ENCODE measurements around the gene FGFR2. TPM values are rescaled to one million over a fixed set of nuclear protein-coding genes. Genes with fewer than 3 reads are reported as not detected.

The FGFR2 gene
- total RNA-seq, 1 donor from 2014 or later: 11.8 TPM

DNA sequence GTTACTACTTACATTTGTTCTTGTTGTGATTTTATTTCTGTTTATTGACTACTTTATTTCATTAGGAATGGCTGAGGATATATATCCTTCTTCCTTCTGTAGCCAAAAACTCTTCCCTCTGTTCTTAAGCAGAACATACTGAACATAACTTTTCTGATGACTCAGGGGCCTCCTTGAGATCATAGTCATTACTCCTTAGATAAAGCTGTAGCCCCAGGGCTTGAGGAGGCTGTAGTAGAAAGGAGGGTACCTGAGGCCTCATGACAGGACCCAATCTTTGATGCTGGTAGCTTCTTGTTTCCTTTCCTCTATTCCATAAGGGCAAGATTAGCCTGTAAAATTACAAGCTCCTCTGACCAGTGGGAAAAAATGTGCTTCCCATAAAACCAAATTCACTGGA is 41.2 kb upstream of the FGFR2 start:
- no peak overlapping the region for H3K9ac ChIP-seq (ENCODE audit: low read length)
- TF ChIP-seq, protein P1, sequence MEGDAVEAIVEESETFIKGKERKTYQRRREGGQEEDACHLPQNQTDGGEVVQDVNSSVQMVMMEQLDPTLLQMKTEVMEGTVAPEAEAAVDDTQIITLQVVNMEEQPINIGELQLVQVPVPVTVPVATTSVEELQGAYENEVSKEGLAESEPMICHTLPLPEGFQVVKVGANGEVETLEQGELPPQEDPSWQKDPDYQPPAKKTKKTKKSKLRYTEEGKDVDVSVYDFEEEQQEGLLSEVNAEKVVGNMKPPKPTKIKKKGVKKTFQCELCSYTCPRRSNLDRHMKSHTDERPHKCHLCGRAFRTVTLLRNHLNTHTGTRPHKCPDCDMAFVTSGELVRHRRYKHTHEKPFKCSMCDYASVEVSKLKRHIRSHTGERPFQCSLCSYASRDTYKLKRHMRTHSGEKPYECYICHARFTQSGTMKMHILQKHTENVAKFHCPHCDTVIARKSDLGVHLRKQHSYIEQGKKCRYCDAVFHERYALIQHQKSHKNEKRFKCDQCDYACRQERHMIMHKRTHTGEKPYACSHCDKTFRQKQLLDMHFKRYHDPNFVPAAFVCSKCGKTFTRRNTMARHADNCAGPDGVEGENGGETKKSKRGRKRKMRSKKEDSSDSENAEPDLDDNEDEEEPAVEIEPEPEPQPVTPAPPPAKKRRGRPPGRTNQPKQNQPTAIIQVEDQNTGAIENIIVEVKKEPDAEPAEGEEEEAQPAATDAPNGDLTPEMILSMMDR (IDR thresholded peaks at IDR 0.05; ENCODE audit: insufficient read depth, low read depth, low read length): no peak
- TF ChIP-seq EZH2 (IDR thresholded peaks at IDR 0.05; ENCODE audit: insufficient read depth, low read length): no peak
- no peak overlapping the region for H3K4me2 ChIP-seq (ENCODE audit: low read length)
- H3K36me3 ChIP-seq (ENCODE audit: insufficient read depth, low read length): no peaks in the 10 kb centered on the region
- no peaks in the 10 kb centered on the region for H3K79me2 ChIP-seq (ENCODE audit: insufficient read depth, low read length)
- H3K9me3 Mint-ChIP-seq (ENCODE audit: unreplicated experiment): peaks cover 20% of the 10 kb centered on the region
- H3K27me3 ChIP-seq (ENCODE audit: insufficient read depth, low read length): no peaks in the 10 kb centered on the region
- no peak overlapping the region for H3K4me3 ChIP-seq (ENCODE audit: insufficient read depth, low read depth, low read length)
- no peak for DNase-seq (ENCODE audit: low read depth)
- H3K9me3 ChIP-seq (ENCODE audit: insufficient read depth, low read depth, low read length): peaks cover 3% of the 10 kb centered on the region
- no peak overlapping the region for H3K4me3 Mint-ChIP-seq (ENCODE audit: unreplicated experiment)
- no peak for FAIRE-seq
- H3K27ac Mint-ChIP-seq (ENCODE audit: unreplicated experiment): no peak overlapping the region
- peaks cover 3% of the 10 kb centered on the region for H3K36me3 Mint-ChIP-seq (ENCODE audit: low read depth, unreplicated experiment)
- H3K27ac ChIP-seq (ENCODE audit: low read depth, low read length): no peak overlapping the region
- H2AFZ ChIP-seq (ENCODE audit: low read depth, low read length): no peak overlapping the region
- H3K4me1 ChIP-seq (ENCODE audit: insufficient read depth, low read length): no peaks in the 10 kb centered on the region
- no peaks in the 10 kb centered on the region for H4K20me1 ChIP-seq (ENCODE audit: insufficient read depth, low read length)
- no peaks in the 10 kb centered on the region for H3K4me1 Mint-ChIP-seq (ENCODE audit: low read depth, unreplicated experiment)
- H3K27me3 Mint-ChIP-seq (ENCODE audit: low read depth, unreplicated experiment): peaks cover 7% of the 10 kb centered on the region

GRCh38 chr10:121637437-121637836 is 39.2 kb upstream of the FGFR2 start:
- Histone ChIP-seq H4K20me1 (ENCODE audit: insufficient read depth, low read length) (no peaks in the 10 kb centered on the region), H3K4me1 (ENCODE audit: insufficient read depth, low read length) (no peaks in the 10 kb centered on the region), H3K36me3 (ENCODE audit: insufficient read depth, low read length) (no peaks in the 10 kb centered on the region), H2AFZ (ENCODE audit: low read depth, low read length) (no peak overlapping the region), H3K27ac (ENCODE audit: low read depth, low read length) (no peak overlapping the region), H3K4me3 (ENCODE audit: insufficient read depth, low read depth, low read length) (no peak overlapping the region), H3K9ac (ENCODE audit: low read length) (no peak overlapping the region), H3K4me2 (ENCODE audit: low read length) (no peak overlapping the region), H3K79me2 (ENCODE audit: insufficient read depth, low read length) (no peaks in the 10 kb centered on the region), H3K9me3 (ENCODE audit: insufficient read depth, low read depth, low read length) (peaks cover 3% of the 10 kb centered on the region), H3K27me3 (ENCODE audit: insufficient read depth, low read length) (no peaks in the 10 kb centered on the region)
- FAIRE-seq: no peak
- Mint-ChIP-seq H3K27me3 (ENCODE audit: low read depth, unreplicated experiment) (peaks cover 2% of the 10 kb centered on the region), H3K9me3 (ENCODE audit: unreplicated experiment) (peaks cover 20% of the 10 kb centered on the region), H3K36me3 (ENCODE audit: low read depth, unreplicated experiment) (peaks cover 3% of the 10 kb centered on the region), H3K4me1 (ENCODE audit: low read depth, unreplicated experiment) (peaks cover 4% of the 10 kb centered on the region), H3K27ac (ENCODE audit: unreplicated experiment) (no peak overlapping the region), H3K4me3 (ENCODE audit: unreplicated experiment) (no peak overlapping the region)
- DNase-seq (ENCODE audit: low read depth): no peak
- TF ChIP-seq, protein P1 (IDR thresholded peaks at IDR 0.05; ENCODE audit: insufficient read depth, low read depth, low read length): no peak
- TF ChIP-seq EZH2 (IDR thresholded peaks at IDR 0.05; ENCODE audit: insufficient read depth, low read length): no peak

DNA sequence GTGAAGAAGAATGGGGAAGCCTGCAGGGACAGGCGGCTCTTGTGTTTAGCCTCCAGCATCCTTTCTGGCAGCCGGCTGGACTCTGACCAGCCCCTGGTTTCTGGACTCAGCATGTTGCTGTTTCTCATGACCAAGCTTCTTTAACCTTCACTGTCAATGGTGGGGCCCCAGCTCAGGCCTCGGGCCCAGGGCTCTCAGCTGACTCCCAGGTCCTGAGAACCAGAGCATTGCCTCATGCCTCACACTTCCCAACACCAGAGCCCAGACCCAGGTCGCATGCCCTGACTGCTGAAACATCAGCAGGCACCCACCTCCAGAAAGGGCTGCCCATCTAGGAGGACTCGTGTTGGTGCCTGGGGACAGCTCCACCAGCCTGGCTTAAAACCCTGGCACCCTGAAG is 34.8 kb upstream of the FGFR2 start:
- peaks cover 2% of the 10 kb centered on the region for H3K27me3 Mint-ChIP-seq (ENCODE audit: low read depth, unreplicated experiment)
- no peaks in the 10 kb centered on the region for H3K36me3 Mint-ChIP-seq (ENCODE audit: low read depth, unreplicated experiment)
- no peak overlapping the region for H3K4me3 ChIP-seq (ENCODE audit: insufficient read depth, low read depth, low read length)
- no peak overlapping the region for H3K4me2 ChIP-seq (ENCODE audit: low read length)
- H3K27me3 ChIP-seq (ENCODE audit: insufficient read depth, low read length): peaks cover 3% of the 10 kb centered on the region
- H3K36me3 ChIP-seq (ENCODE audit: insufficient read depth, low read length): no peaks in the 10 kb centered on the region
- no peaks in the 10 kb centered on the region for H3K79me2 ChIP-seq (ENCODE audit: insufficient read depth, low read length)
- H3K4me1 ChIP-seq (ENCODE audit: insufficient read depth, low read length): no peaks in the 10 kb centered on the region
- no peak overlapping the region for H2AFZ ChIP-seq (ENCODE audit: low read depth, low read length)
- no peak overlapping the region for H3K27ac Mint-ChIP-seq (ENCODE audit: unreplicated experiment)
- H3K9ac ChIP-seq (ENCODE audit: low read length): no peak overlapping the region
- no peaks in the 10 kb centered on the region for H4K20me1 ChIP-seq (ENCODE audit: insufficient read depth, low read length)
- DNase-seq (ENCODE audit: low read depth) (no peak), FAIRE-seq (no peak)
- TF ChIP-seq EZH2 (IDR thresholded peaks at IDR 0.05; ENCODE audit: insufficient read depth, low read length): no peak
- TF ChIP-seq, protein P1 (IDR thresholded peaks at IDR 0.05; ENCODE audit: insufficient read depth, low read depth, low read length): no peak
- no peak overlapping the region for H3K27ac ChIP-seq (ENCODE audit: low read depth, low read length)
- H3K4me1 Mint-ChIP-seq (ENCODE audit: low read depth, unreplicated experiment): peaks cover 5% of the 10 kb centered on the region
- peaks cover 5% of the 10 kb centered on the region for H3K9me3 Mint-ChIP-seq (ENCODE audit: unreplicated experiment)
- peaks cover 3% of the 10 kb centered on the region for H3K9me3 ChIP-seq (ENCODE audit: insufficient read depth, low read depth, low read length)
- H3K4me3 Mint-ChIP-seq (ENCODE audit: unreplicated experiment): no peak overlapping the region

All from astrocyte (in vitro differentiated cells and primary cell).